H1 (cell line): ENCODE results near the gene ARHGEF28. TPM values are rescaled to one million over a fixed set of nuclear protein-coding genes. Genes with fewer than 3 reads are reported as not detected.

Experiments
- CTCF ChIA-PET: fragments of 300-600 bp; sonication (Branson Sonifier 250); formaldehyde crosslinking; loops from one replicate; lab custom pipeline; 2021; ENCODE audit not compliant: partially characterized antibody; lab: Charles Lee
- POLR2A ChIA-PET: fragments of 300-600 bp; sonication (Branson Sonifier 250); formaldehyde crosslinking; loops from one replicate; lab custom pipeline; 2021; ENCODE audit warnings: inconsistent platforms; ENCODE audit not compliant: partially characterized antibody; lab: Charles Lee
- DNase-seq, 2 experiments: peaks; one replicate each; pipeline versions ENCODE4 v3.0.0 to v3.0.0-alpha.2; 2010 to 2022; ENCODE audit warnings: low spot score in 2 of 2, low read depth in 1 of 2, mixed read lengths in 1 of 2
- FAIRE-seq: peaks from 2 replicates; lab custom pipeline; 2011; peaks lifted over from hg19 to GRCh38; lab: Jason Lieb, UNC
- H2AFZ ChIP-seq: 2 replicates; pipeline ENCODE4 v1.8.1; 2012; ENCODE audit warnings: low read length, inconsistent platforms
- H2AK5ac ChIP-seq: 2 replicates; pipeline ENCODE4 v1.6.1; 2013; ENCODE audit warnings: low read depth, low read length
- H2BK120ac ChIP-seq: replicated peaks from 2 replicates; pipeline ENCODE3; 2013; ENCODE audit warnings: low read depth, low read length, inconsistent platforms
- H2BK12ac ChIP-seq: 2 replicates; pipeline ENCODE4 v1.6.1; 2013; ENCODE audit warnings: low read depth, low read length
- H2BK15ac ChIP-seq: 2 replicates; pipeline ENCODE4 v1.6.1; 2013; ENCODE audit warnings: low read length
- H2BK20ac ChIP-seq: 2 replicates; pipeline ENCODE4 v1.6.1; 2013; ENCODE audit warnings: low read length
- H2BK5ac ChIP-seq: 2 replicates; pipeline ENCODE4 v1.6.1; 2013; ENCODE audit warnings: low read depth, low read length
- H3K14ac ChIP-seq: 2 replicates; pipeline ENCODE4 v1.6.1; 2013; ENCODE audit warnings: inconsistent platforms; ENCODE audit not compliant: insufficient read length
- H3K18ac ChIP-seq: 2 replicates; pipeline ENCODE4 v1.6.1; 2013; ENCODE audit warnings: low read length; ENCODE audit errors: extremely low read depth
- H3K23ac ChIP-seq: 2 replicates; pipeline ENCODE4 v1.6.1; 2013; ENCODE audit warnings: inconsistent platforms; ENCODE audit not compliant: insufficient read length
- H3K23me2 ChIP-seq: 2 replicates; pipeline ENCODE4 v1.6.1; 2013; ENCODE audit warnings: low read depth, low read length
- H3K27ac ChIP-seq: 2 replicates; pipeline ENCODE4 v1.6.1; 2011; ENCODE audit warnings: low read depth, low read length, inconsistent platforms
- H3K27me3 ChIP-seq, 4 experiments: replicated peaks in 1 of 4; 1 replicate in 1 of 4; 2 replicates in 3 of 4; pipeline versions ENCODE4 v1.6.1 to v1.8.1; 2011 to 2013; ENCODE audit warnings: low read length in 3 of 4, mild to moderate bottlenecking in 3 of 4, inconsistent platforms in 2 of 4, mixed read lengths in 2 of 4, moderate library complexity in 1 of 4; ENCODE audit not compliant: control insufficient read depth in 3 of 4, insufficient read depth in 3 of 4; ENCODE audit errors: extremely low read depth in 1 of 4
- H3K36me3 ChIP-seq, 4 experiments: 2 replicates each; pipeline versions ENCODE4 v1.6.1 to v1.8.1; 2011 to 2013; ENCODE audit warnings: mild to moderate bottlenecking in 4 of 4, low read length in 3 of 4, moderate library complexity in 2 of 4, control low read depth in 1 of 4, inconsistent platforms in 1 of 4; ENCODE audit not compliant: insufficient read depth in 4 of 4, control insufficient read depth in 2 of 4
- H3K4ac ChIP-seq: replicated peaks from 2 replicates; pipeline ENCODE3; 2013; ENCODE audit warnings: low read length, low read depth, mixed read lengths, inconsistent platforms; ENCODE audit not compliant: insufficient read length
- H3K4me1 ChIP-seq, 4 experiments: replicated peaks in 1 of 4; 1 replicate in 1 of 4; 2 replicates in 3 of 4; pipeline versions ENCODE4 v1.6.1 to v1.8.1; 2011 to 2013; ENCODE audit warnings: low read length in 3 of 4, inconsistent platforms in 2 of 4, mixed read lengths in 1 of 4; ENCODE audit not compliant: insufficient read depth in 4 of 4, control insufficient read depth in 3 of 4
- H3K4me2 ChIP-seq, 2 experiments: 2 replicates each; pipeline versions ENCODE4 v1.6.1 to v1.8.1; 2011 to 2013; ENCODE audit warnings: low read depth in 2 of 2, low read length in 2 of 2, control low read depth in 1 of 2, inconsistent platforms in 1 of 2, mild to moderate bottlenecking in 1 of 2; ENCODE audit not compliant: insufficient read depth in 1 of 2
- H3K4me3 ChIP-seq, 4 experiments: fragments of 200-600, 300-600 bp in 1 of 4; sonication (generic), shearing (Covaris generic), sonication (Bioruptor Twin) in 1 of 4; 2 replicates each; pipeline versions ENCODE4 v1.5.1 to v1.8.1; 2011 to 2016; ENCODE audit warnings: low read length in 4 of 4, low read depth in 3 of 4, control low read depth in 2 of 4, inconsistent platforms in 2 of 4, mild to moderate bottlenecking in 2 of 4, mixed read lengths in 1 of 4, moderate library complexity in 1 of 4; ENCODE audit not compliant: insufficient read depth in 2 of 4; ENCODE audit errors: extremely low read depth in 1 of 4
- H3K56ac ChIP-seq: replicated peaks from 2 replicates; pipeline ENCODE3; 2013; ENCODE audit warnings: low read depth, mild to moderate bottlenecking, mixed read lengths, low read length, inconsistent platforms; ENCODE audit not compliant: insufficient read length
- H3K79me1 ChIP-seq: 2 replicates; pipeline ENCODE4 v1.6.1; 2013; ENCODE audit warnings: low read depth, low read length, control low read depth
- H3K79me2 ChIP-seq, 2 experiments: 2 replicates each; pipeline versions ENCODE4 v1.6.1 to v1.8.1; 2012 to 2013; ENCODE audit warnings: low read length in 2 of 2, mild to moderate bottlenecking in 2 of 2, inconsistent platforms in 1 of 2; ENCODE audit not compliant: insufficient read depth in 2 of 2, control insufficient read depth in 1 of 2
- H3K9ac ChIP-seq, 4 experiments: replicated peaks in 1 of 4; 1 replicate in 1 of 4; 2 replicates in 3 of 4; pipeline versions ENCODE4 v1.6.1 to v1.8.1; 2011 to 2013; ENCODE audit warnings: low read depth in 3 of 4, low read length in 3 of 4, control low read depth in 2 of 4, mild to moderate bottlenecking in 2 of 4, moderate library complexity in 2 of 4, inconsistent platforms in 1 of 4; ENCODE audit errors: extremely low read depth in 1 of 4
- H3K9me3 ChIP-seq, 2 experiments: 2 replicates each; pipeline versions ENCODE4 v1.6.1 to v1.8.1; 2012 to 2013; ENCODE audit warnings: mild to moderate bottlenecking in 2 of 2, moderate library complexity in 2 of 2, control low read depth in 1 of 2, inconsistent platforms in 1 of 2, low read depth in 1 of 2, low read length in 1 of 2, mixed read lengths in 1 of 2; ENCODE audit not compliant: insufficient read depth in 2 of 2
- H4K20me1 ChIP-seq, 2 experiments: replicated peaks in 1 of 2; 2 replicates each; pipeline versions ENCODE3 to v1.8.1; 2011 to 2013; ENCODE audit warnings: inconsistent platforms in 2 of 2, low read length in 2 of 2, mild to moderate bottlenecking in 1 of 2; ENCODE audit not compliant: insufficient read depth in 2 of 2, control insufficient read depth in 1 of 2
- H4K5ac ChIP-seq: 2 replicates; pipeline ENCODE4 v1.6.1; 2013; ENCODE audit warnings: low read length, low read depth, mixed read lengths, inconsistent platforms; ENCODE audit not compliant: insufficient read length
- H4K8ac ChIP-seq: 2 replicates; pipeline ENCODE4 v1.8.0; 2013; ENCODE audit warnings: mild to moderate bottlenecking, moderate library complexity, low read length, inconsistent platforms; ENCODE audit not compliant: insufficient read depth; ENCODE audit errors: extremely low read depth
- H4K91ac ChIP-seq: replicated peaks from 2 replicates; pipeline ENCODE3; 2013; ENCODE audit warnings: low read length, mixed read lengths, inconsistent platforms; ENCODE audit not compliant: insufficient read length
- BRCA1 ChIP-seq: IDR thresholded peaks from 2 replicates; pipeline ENCODE4 v1.6.1; 2012; ENCODE audit warnings: low read depth, low read length, improper control_type of control experiment
- CHD2 ChIP-seq: IDR thresholded peaks from 2 replicates; pipeline ENCODE4 v1.6.1; 2012; ENCODE audit warnings: low read length, improper control_type of control experiment
- CREB1 ChIP-seq: IDR thresholded peaks from 2 replicates; pipeline ENCODE4 v1.6.1; 2012; ENCODE audit warnings: inconsistent platforms
- E2F6 ChIP-seq: IDR thresholded peaks from 2 replicates; pipeline ENCODE4 v1.6.1; 2012; ENCODE audit warnings: inconsistent platforms
- EZH2 ChIP-seq: fragments of 200-600 bp; sonication (generic); IDR thresholded peaks from 2 replicates; pipeline ENCODE4 v1.7.1; 2012; ENCODE audit warnings: low read depth, mild to moderate bottlenecking, moderate library complexity, low read length, inconsistent platforms; ENCODE audit not compliant: severe bottlenecking
- FOSL1 ChIP-seq: IDR thresholded peaks from 2 replicates; pipeline ENCODE4 v1.6.1; 2011; ENCODE audit warnings: mild to moderate bottlenecking, low read depth, low read length, moderate library complexity; ENCODE audit not compliant: insufficient read depth
- RNF2 ChIP-seq: fragments of 200-900, 300-1000 bp; sonication (generic); IDR thresholded peaks from 2 replicates; pipeline ENCODE4 v1.7.1; 2016; ENCODE audit warnings: borderline replicate concordance, low read depth, mild to moderate bottlenecking, antibody characterized with exemption, low read length; ENCODE audit not compliant: poor library complexity, severe bottlenecking; ENCODE audit errors: missing control alignments
- RXRA ChIP-seq: IDR thresholded peaks from 2 replicates; pipeline ENCODE4 v1.6.1; 2011; ENCODE audit warnings: low read depth, mild to moderate bottlenecking, low read length, moderate library complexity; ENCODE audit not compliant: insufficient read depth
- SAP30 ChIP-seq: fragments of 300-600 bp; sonication (generic); IDR thresholded peaks from 2 replicates; pipeline ENCODE4 v1.7.1; 2012; ENCODE audit warnings: low read length, moderate library complexity, mild to moderate bottlenecking, inconsistent platforms; ENCODE audit not compliant: insufficient read depth, insufficient replicate concordance
- WGBS, 2 experiments: shearing (Covaris generic) in 1 of 2; methylation state at CpG; one replicate each; pipeline versions ENCODE4 v1.1.6 to v1.1.7; 2013 to 2015; ENCODE audit warnings: low lambda C conversion rate in 2 of 2, mixed read lengths in 2 of 2, inconsistent platforms in 1 of 2, low coverage in 1 of 2, missing lambda C conversion rate in 1 of 2; ENCODE audit not compliant: insufficient replicate concordance in 2 of 2, insufficient coverage in 1 of 2, insufficient read length in 1 of 2; ENCODE audit errors: extremely low coverage in 1 of 2, missing lambda C conversion rate in 1 of 2; 5-methylcytosine and 5-hydroxymethylcytosine counted together
- polyA plus RNA-seq, 7 experiments: library from polyadenylated mRNA; depleted of rRNA in 3 of 7; stranded (reverse) in 5 of 7; unstranded in 2 of 7; fragments of >200 nt in 5 of 7; fragments of 200-250 nt in 2 of 7; gene quantifications; 1 replicate in 5 of 7; 2 replicates in 1 of 7; 4 replicates in 1 of 7; pipeline versions ENCODE4 v1.2.1 to v1.2.3, GENCODE V29; 2011 to 2013; ENCODE audit warnings: missing spikeins in 2 of 7, mixed read lengths in 2 of 7
- total RNA-seq: library from RNA; stranded (reverse); fragmentation: NEBNext Ultra II Directional; extraction: Animal tissue kit (Norgen Biotek cat#: 25700); gene quantifications from 2 replicates; pipeline ENCODE4 v1.2.1, GENCODE V29; 2021

ARHGEF28 gene
- total and polyA plus RNA-seq, 2 of the 8 experiments (the other 6 are each of a cell fraction or from before 2014, with no cell fraction given), result 0.33 to 1.0 TPM

GRCh38 chr5:73770172-73771025, 144.4 kb downstream of the ARHGEF28 start:
- TF ChIP-seq E2F6, result no peak
- no peak for TF ChIP-seq BRCA1
- no peak for TF ChIP-seq EZH2
- no peak for TF ChIP-seq RXRA
- TF ChIP-seq CREB1, result no peak
- no peak for TF ChIP-seq CHD2
- no peak for TF ChIP-seq SAP30
- no peak for TF ChIP-seq RNF2
- no peak for TF ChIP-seq FOSL1
- ChIA-PET CTCF (interaction anchor here (1.2 kb wide), 1 partner anchor 77 kb away, joined by 3 read pairs; no protein-coding TSS in a partner anchor), POLR2A (no interaction called here)
- no peaks in the 10 kb centered on the region for H3K79me1 ChIP-seq
- H3K23me2 ChIP-seq, result no peaks in the 10 kb centered on the region
- no peak overlapping the region for H4K5ac ChIP-seq
- H3K4ac ChIP-seq, result no peak overlapping the region
- no peak for FAIRE-seq
- H3K4me2 ChIP-seq, result no peak overlapping the region
- H3K27me3 ChIP-seq, result no peaks in the 10 kb centered on the region
- H3K14ac ChIP-seq, result no peak overlapping the region
- H3K18ac ChIP-seq, result no peak overlapping the region
- peaks cover 12 to 20% of the 10 kb centered on the region in 2 experiments; a peak in 2 of 4 replicates for H3K9me3 ChIP-seq
- H3K4me1 ChIP-seq, result no peaks in the 10 kb centered on the region
- H2BK12ac ChIP-seq, result no peak overlapping the region
- no peaks in the 10 kb centered on the region for H3K79me2 ChIP-seq
- no peak overlapping the region for H2BK15ac ChIP-seq
- H3K23ac ChIP-seq, result no peak overlapping the region
- H4K91ac ChIP-seq, result no peak overlapping the region
- no peak overlapping the region for H2AFZ ChIP-seq
- H3K9ac ChIP-seq, result no peak overlapping the region
- no peak overlapping the region for H3K56ac ChIP-seq
- no peak overlapping the region for H2BK20ac ChIP-seq
- no peaks in the 10 kb centered on the region for H3K36me3 ChIP-seq
- H3K27ac ChIP-seq, result no peak overlapping the region
- H2BK5ac ChIP-seq, result no peak overlapping the region
- no peak overlapping the region for H4K8ac ChIP-seq
- no peak for DNase-seq
- H2AK5ac ChIP-seq, result no peak overlapping the region
- 76% methylated on average over 6 of the region's 6 CpGs; no CpG with 5 or more reads in 1 of the 2 experiments for WGBS, 2 experiments
- no peak overlapping the region for H3K4me3 ChIP-seq
- H4K20me1 ChIP-seq, result no peaks in the 10 kb centered on the region
- no peak overlapping the region for H2BK120ac ChIP-seq
